GM20000 (cell line): ENCODE measurements around the gene P2RX1.

ENCODE experiments used
- DNase-seq: peaks from one replicate; pipeline ENCODE4 v3.0.0; 2012; ENCODE audit warnings: low spot score
- CTCF ChIP-seq: IDR thresholded peaks from 2 replicates; pipeline ENCODE4 v1.5.1; 2012; ENCODE audit warnings: mild to moderate bottlenecking, control low read depth; ENCODE audit errors: extremely low read depth, missing control alignments

The P2RX1 gene

GRCh38 chr17:3900646-3901045 is 15.6 kb downstream of the P2RX1 start:
- no peak for TF ChIP-seq CTCF
- DNase-seq = no peak

- DNase-seq = no peak
- no peak for TF ChIP-seq CTCF
Measured at GRCh38 chr17:3897731-3898130, 18.5 kb downstream of the P2RX1 start.

DNA sequence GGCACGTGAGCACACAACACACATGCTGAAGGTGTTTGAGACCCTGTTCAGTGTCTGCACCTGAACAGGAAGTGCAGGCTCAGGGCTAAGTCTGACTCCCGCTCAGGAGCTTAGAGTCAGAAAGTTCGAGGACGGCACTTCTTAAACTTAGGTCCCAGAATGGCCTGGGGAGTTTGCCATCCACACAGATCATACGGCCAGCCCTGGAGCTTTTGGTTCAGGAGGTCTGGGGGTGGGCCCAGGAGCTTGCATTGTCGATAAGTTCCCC is 19.4 kb downstream of the P2RX1 start:
- no peak for DNase-seq
- TF ChIP-seq CTCF = no peak

- DNase-seq = no peak
- TF ChIP-seq CTCF = no peak
Measured at GRCh38 chr17:3896108-3896967, 19.9 kb downstream of the P2RX1 start.

DNA sequence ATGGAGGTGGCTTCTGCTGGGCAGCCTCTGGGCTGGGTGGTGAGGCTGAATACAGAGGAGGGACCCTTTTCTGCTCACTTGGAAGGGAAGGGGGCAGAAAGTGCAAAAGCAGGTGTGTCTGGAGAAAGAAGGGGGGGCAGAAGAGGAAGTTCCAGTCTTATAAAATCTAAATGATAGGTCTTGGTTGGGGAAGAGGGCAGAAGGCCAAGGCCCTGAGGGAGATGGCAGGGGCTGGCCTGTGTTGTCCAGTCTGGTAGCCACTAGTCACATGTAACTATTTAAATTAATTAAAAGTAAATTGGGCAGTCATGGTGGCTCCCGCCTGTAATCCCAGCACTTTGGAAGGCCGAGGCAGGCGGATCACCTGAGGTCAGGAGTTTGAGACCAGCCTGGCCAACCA is 20.9 kb downstream of the P2RX1 start:
- no peak for TF ChIP-seq CTCF
- no peak for DNase-seq

- DNase-seq = no peak
- no peak for TF ChIP-seq CTCF
Measured at GRCh38 chr17:3894911-3895343, 21.3 kb downstream of the P2RX1 start.

DNA sequence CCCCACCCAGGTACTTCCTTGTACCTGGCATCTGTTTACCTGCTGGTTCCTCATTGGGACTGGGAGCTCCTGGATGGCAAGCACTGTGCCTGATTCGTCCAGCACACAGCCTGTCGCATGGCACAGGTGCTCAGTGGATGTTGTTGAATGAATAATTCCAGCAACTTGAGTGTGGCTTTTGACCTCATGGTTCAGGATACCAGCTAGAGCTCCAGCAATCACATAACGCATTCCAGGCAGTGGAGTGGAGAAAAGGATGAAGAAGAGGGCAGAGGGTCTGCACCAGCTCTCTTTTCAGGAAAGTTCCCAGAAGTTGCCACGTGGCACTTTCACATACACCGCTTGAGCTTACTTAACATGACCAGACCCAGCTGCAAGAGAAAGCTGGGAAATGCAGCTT is 22.1 kb downstream of the P2RX1 start:
- no peak for TF ChIP-seq CTCF
- no peak for DNase-seq
